ENCODE measurements around the gene GJC2. TPM values are rescaled to one million over a fixed set of nuclear protein-coding genes. Genes with fewer than 3 reads are reported as not detected.

GJC2 gene
- total RNA-seq, 4 donors from 2014 or later: 0.20 to 7.1 (median 1.4) TPM

DNA sequence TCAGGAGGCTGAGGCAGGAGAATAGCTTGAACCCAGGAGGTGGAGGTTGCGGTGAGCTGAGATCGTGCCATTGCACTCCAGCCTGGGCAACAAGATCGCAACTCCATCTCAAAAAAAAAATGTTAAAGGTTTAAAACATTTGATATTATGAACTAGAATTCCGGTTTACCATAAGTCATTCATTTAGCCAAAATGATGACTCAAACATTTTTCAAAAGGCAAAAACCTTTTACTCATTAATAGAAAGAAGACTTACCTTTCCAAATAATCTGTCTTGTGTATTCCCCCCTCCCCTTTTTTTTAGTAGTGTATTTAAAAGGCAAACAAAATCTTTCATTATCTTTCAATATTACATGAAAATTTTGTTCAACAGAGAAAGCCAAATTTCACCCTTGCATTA, 32.4 kb upstream of the GJC2 start:
- no peak overlapping the region for H3K27ac ChIP-seq
- no peaks in the 10 kb centered on the region for H3K36me3 ChIP-seq
- DNase-seq: no peak
- H3K9me3 ChIP-seq: no peaks in the 10 kb centered on the region
- no peak for TF ChIP-seq EP300 (IDR thresholded peaks at IDR 0.05; ENCODE audit: low read depth)
- no peak for TF ChIP-seq POLR2A (IDR thresholded peaks at IDR 0.05)
- no peak for TF ChIP-seq POLR2AphosphoS5 (IDR thresholded peaks at IDR 0.05)
- TF ChIP-seq, protein P1, sequence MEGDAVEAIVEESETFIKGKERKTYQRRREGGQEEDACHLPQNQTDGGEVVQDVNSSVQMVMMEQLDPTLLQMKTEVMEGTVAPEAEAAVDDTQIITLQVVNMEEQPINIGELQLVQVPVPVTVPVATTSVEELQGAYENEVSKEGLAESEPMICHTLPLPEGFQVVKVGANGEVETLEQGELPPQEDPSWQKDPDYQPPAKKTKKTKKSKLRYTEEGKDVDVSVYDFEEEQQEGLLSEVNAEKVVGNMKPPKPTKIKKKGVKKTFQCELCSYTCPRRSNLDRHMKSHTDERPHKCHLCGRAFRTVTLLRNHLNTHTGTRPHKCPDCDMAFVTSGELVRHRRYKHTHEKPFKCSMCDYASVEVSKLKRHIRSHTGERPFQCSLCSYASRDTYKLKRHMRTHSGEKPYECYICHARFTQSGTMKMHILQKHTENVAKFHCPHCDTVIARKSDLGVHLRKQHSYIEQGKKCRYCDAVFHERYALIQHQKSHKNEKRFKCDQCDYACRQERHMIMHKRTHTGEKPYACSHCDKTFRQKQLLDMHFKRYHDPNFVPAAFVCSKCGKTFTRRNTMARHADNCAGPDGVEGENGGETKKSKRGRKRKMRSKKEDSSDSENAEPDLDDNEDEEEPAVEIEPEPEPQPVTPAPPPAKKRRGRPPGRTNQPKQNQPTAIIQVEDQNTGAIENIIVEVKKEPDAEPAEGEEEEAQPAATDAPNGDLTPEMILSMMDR (IDR thresholded peaks at IDR 0.05): no peak
- no peaks in the 10 kb centered on the region for H3K4me1 ChIP-seq
- WGBS, 2 donors (ENCODE audit: low coverage in 1 of 2): 96 to 100% methylated on average over 2 to 4 of the region's 4 CpGs
- no peak overlapping the region for H3K4me3 ChIP-seq
- no peaks in the 10 kb centered on the region for H3K27me3 ChIP-seq
- in situ Hi-C loops (cut with MboI; ENCODE audit: low pct_ligation_motif_present in 1 of 4, low pct_unique_long_range_greater_than_20kb in 1 of 4, low sequenced_read_pairs in 3 of 4) (no loop called here), intact Hi-C loops (cut with DNase I; ENCODE audit: low total_unique reads) (no loop called here)

DNA sequence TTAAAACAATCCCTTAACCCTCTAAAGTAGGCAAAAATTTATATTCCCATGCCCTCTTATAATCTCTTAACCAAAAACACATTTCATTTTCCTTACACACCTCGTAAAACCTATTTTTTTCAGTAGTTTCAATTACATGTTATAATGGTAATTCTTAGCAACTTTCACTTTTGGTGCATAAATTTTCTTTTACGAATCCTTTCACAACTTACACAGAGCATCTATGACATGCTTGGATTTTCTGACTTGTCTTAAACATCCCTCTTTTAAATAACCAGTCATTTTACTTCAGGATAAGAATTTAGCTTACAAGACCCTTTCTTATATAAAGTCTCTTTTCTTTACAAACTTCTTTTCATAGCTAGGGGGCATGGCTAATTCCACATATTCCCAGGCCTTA, 31.7 kb upstream of the GJC2 start:
- no peaks in the 10 kb centered on the region for H3K4me1 ChIP-seq
- no peak for DNase-seq
- 69 to 77% methylated on average over 2 of the region's 2 CpGs for WGBS, 2 donors (ENCODE audit: low coverage in 1 of 2)
- H3K36me3 ChIP-seq: no peaks in the 10 kb centered on the region
- intact Hi-C loops (cut with DNase I; ENCODE audit: low total_unique reads) (no loop called here), in situ Hi-C loops (cut with MboI; ENCODE audit: low pct_ligation_motif_present in 1 of 4, low pct_unique_long_range_greater_than_20kb in 1 of 4, low sequenced_read_pairs in 3 of 4) (no loop called here)
- H3K27ac ChIP-seq: no peak overlapping the region
- no peaks in the 10 kb centered on the region for H3K9me3 ChIP-seq
- no peak overlapping the region for H3K4me3 ChIP-seq
- TF ChIP-seq EP300 (IDR thresholded peaks at IDR 0.05; ENCODE audit: low read depth) (no peak), POLR2AphosphoS5 (IDR thresholded peaks at IDR 0.05) (no peak), POLR2A (IDR thresholded peaks at IDR 0.05) (no peak)
- TF ChIP-seq, protein P1 (IDR thresholded peaks at IDR 0.05): no peak
- no peaks in the 10 kb centered on the region for H3K27me3 ChIP-seq

DNA sequence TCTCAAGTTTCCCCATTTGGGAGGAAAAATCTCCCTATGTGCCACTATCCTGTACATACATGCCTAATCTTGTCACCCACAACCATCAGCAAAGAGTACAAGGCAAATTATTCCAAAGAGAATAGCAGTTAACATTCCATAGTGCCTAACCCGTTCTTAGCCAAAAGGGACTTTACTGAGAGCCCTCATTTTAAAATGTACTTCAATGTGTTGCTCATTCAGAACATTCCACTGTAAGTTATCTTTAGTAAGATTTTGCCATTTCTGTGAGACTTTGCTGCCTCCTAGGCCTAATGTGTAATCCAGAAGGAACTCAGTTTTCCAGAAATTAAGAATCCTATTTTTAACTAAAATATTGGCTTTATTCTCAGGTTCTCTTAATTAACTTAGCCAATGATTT, 29.4 kb upstream of the GJC2 start:
- 75 to 82% methylated on average over 1 of the region's 1 CpG for WGBS, 2 donors (ENCODE audit: low coverage in 1 of 2)
- Histone ChIP-seq H3K4me3 (no peak overlapping the region), H3K27ac (no peak overlapping the region), H3K27me3 (no peaks in the 10 kb centered on the region), H3K36me3 (no peaks in the 10 kb centered on the region), H3K9me3 (no peaks in the 10 kb centered on the region), H3K4me1 (no peaks in the 10 kb centered on the region)
- in situ Hi-C loops (cut with MboI; ENCODE audit: low pct_ligation_motif_present in 1 of 4, low pct_unique_long_range_greater_than_20kb in 1 of 4, low sequenced_read_pairs in 3 of 4) (loop anchor here in 1 of 4 donors (10.0 kb wide), 1 partner anchor 54 kb away; no protein-coding TSS in a partner anchor), intact Hi-C loops (cut with DNase I; ENCODE audit: low total_unique reads) (no loop called here)
- no peak for TF ChIP-seq POLR2A (IDR thresholded peaks at IDR 0.05)
- TF ChIP-seq POLR2AphosphoS5 (IDR thresholded peaks at IDR 0.05): no peak
- TF ChIP-seq EP300 (IDR thresholded peaks at IDR 0.05; ENCODE audit: low read depth): no peak
- TF ChIP-seq, protein P1 (IDR thresholded peaks at IDR 0.05): no peak
- DNase-seq: no peak

DNA sequence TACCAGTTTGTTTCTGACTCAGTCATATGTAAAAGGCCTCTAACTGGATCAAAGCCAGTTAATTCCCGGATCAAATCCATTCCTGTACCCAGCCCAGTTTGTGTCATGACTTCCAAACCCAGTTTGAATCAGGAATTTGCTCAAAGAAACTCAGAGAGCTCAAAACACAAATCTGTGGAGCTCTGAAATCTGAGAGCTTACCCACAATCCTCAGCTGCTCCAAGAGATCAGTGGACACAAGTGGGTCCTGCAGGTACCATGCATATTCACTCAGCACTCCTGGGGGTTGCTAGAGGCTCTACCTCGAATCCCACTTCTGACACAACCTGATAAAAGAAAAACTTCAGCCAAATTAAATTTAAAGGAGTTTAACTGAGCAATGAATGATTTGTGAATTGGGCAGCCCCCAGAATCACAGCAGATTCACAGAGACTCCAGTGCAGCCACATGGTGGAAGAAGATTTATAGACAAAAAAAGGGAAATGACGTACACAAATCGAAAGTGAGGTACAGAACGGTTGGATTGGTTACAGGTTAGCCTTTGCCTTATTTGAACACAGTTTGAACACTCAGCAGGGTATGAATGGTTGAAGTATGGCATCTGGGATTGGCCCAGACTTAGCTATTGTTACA, 28.8 kb upstream of the GJC2 start:
- WGBS, 2 donors (ENCODE audit: low coverage in 1 of 2): 63 to 64% methylated on average over 5 of the region's 5 CpGs
- no peak for DNase-seq
- TF ChIP-seq EP300 (IDR thresholded peaks at IDR 0.05; ENCODE audit: low read depth): no peak
- no peaks in the 10 kb centered on the region for H3K9me3 ChIP-seq
- H3K27me3 ChIP-seq: no peaks in the 10 kb centered on the region
- no peaks in the 10 kb centered on the region for H3K4me1 ChIP-seq
- no peaks in the 10 kb centered on the region for H3K36me3 ChIP-seq
- no peak overlapping the region for H3K4me3 ChIP-seq
- in situ Hi-C loops (cut with MboI; ENCODE audit: low pct_ligation_motif_present in 1 of 4, low pct_unique_long_range_greater_than_20kb in 1 of 4, low sequenced_read_pairs in 3 of 4): loop anchor here in 1 of 4 donors (10.0 kb wide), 1 partner anchor 54 kb away; no protein-coding TSS in a partner anchor
- H3K27ac ChIP-seq: no peak overlapping the region
- intact Hi-C loops (cut with DNase I; ENCODE audit: low total_unique reads): no loop called here
